D721Med (cell line): Measurements from ENCODE around the gene DYSF.

Experiments used
- DNase-seq: peaks from one replicate; pipeline ENCODE4 v3.0.0; 2011; ENCODE audit warnings: low spot score; ENCODE audit not compliant: insufficient read length
- FAIRE-seq: peaks from 2 replicates; lab custom pipeline; 2011; peaks lifted over from hg19 to GRCh38; lab: Jason Lieb, UNC
- CTCF ChIP-seq: IDR thresholded peaks from 2 replicates; pipeline ENCODE4 v1.5.1; 2012; ENCODE audit warnings: mild to moderate bottlenecking, control low read depth; ENCODE audit not compliant: insufficient read depth; ENCODE audit errors: missing control alignments

DYSF gene

GRCh38 chr2:71473346-71474031 lies 20.1 kb downstream of the DYSF start:
- FAIRE-seq (no peak), DNase-seq (no peak)
- no peak for TF ChIP-seq CTCF

- no peak for DNase-seq
These were observed 20.9 kb downstream of the DYSF start for GRCh38 chr2:71474116-71474743.

GRCh38 chr2:71474744-71475397 lies 21.5 kb downstream of the DYSF start:
- no peak for FAIRE-seq
- DNase-seq, result no peak
- no peak for TF ChIP-seq CTCF

More at GRCh38 chr2:71474116-71474743, 20.9 kb downstream of the DYSF start:
- TF ChIP-seq CTCF, result no peak
- FAIRE-seq, result no peak

GRCh38 chr2:71476495-71476894 lies 23.1 kb downstream of the DYSF start:
- no peak for TF ChIP-seq CTCF
- DNase-seq (no peak), FAIRE-seq (no peak)

- no peak for DNase-seq
- no peak for TF ChIP-seq CTCF
- FAIRE-seq, result no peak
These were observed 23.9 kb downstream of the DYSF start for GRCh38 chr2:71477231-71477691.

GRCh38 chr2:71478806-71479205 lies 25.4 kb downstream of the DYSF start:
- DNase-seq (no peak), FAIRE-seq (no peak)
- no peak for TF ChIP-seq CTCF
